Endodermal cell (in vitro differentiated cells): Measurements from ENCODE around the gene SETDB2. TPM values are rescaled to one million over a fixed set of nuclear protein-coding genes. Genes with fewer than 3 reads are reported as not detected.

ENCODE experiments used
- DNase-seq: peaks from one replicate; pipeline ENCODE4 v3.0.0-alpha.2; 2017
- H3K27ac ChIP-seq: 2 replicates; pipeline ENCODE4 v1.5.1; 2013; ENCODE audit warnings: mild to moderate bottlenecking, low read depth, low read length, moderate library complexity
- H3K27me3 ChIP-seq: 2 replicates; pipeline ENCODE4 v1.6.1; 2013; ENCODE audit warnings: mild to moderate bottlenecking, low read length, moderate library complexity; ENCODE audit not compliant: insufficient read depth, control insufficient read depth, poor library complexity, severe bottlenecking
- H3K36me3 ChIP-seq: 2 replicates; pipeline ENCODE4 v1.7.0; 2013; ENCODE audit warnings: mild to moderate bottlenecking, low read length, moderate library complexity; ENCODE audit not compliant: control insufficient read depth, insufficient read depth
- H3K4me1 ChIP-seq: one replicate; pipeline ENCODE4 v1.7.0; 2013; ENCODE audit warnings: low read length; ENCODE audit not compliant: control insufficient read depth, insufficient read depth
- H3K4me3 ChIP-seq: 2 replicates; pipeline ENCODE4 v1.5.1; 2013; ENCODE audit warnings: mild to moderate bottlenecking, low read length, moderate library complexity
- H3K9ac ChIP-seq: 2 replicates; pipeline ENCODE4 v1.6.1; 2013; ENCODE audit warnings: mild to moderate bottlenecking, low read length, moderate library complexity; ENCODE audit not compliant: poor library complexity, severe bottlenecking; ENCODE audit errors: extremely low read depth
- H3K9me3 ChIP-seq: 2 replicates; pipeline ENCODE4 v1.6.1; 2013; ENCODE audit warnings: mild to moderate bottlenecking, low read length, moderate library complexity; ENCODE audit not compliant: control insufficient read depth
- H3K27ac Mint-ChIP-seq: 2 replicates; pipeline ENCODE4 v1.8.0; 2020; ENCODE audit warnings: mixed read lengths
- H3K27me3 Mint-ChIP-seq: 2 replicates; pipeline ENCODE4 v1.8.0; 2021; ENCODE audit warnings: mild to moderate bottlenecking, mixed read lengths; ENCODE audit not compliant: insufficient read depth
- H3K36me3 Mint-ChIP-seq: 2 replicates; pipeline ENCODE4 v1.8.0; 2020; ENCODE audit warnings: low read depth, mixed read lengths
- H3K4me1 Mint-ChIP-seq: 2 replicates; pipeline ENCODE4 v1.8.0; 2020; ENCODE audit warnings: mixed read lengths
- H3K4me3 Mint-ChIP-seq: 2 replicates; pipeline ENCODE4 v1.8.0; 2020; ENCODE audit warnings: mild to moderate bottlenecking, moderate library complexity, mixed read lengths
- H3K9me3 Mint-ChIP-seq: 2 replicates; pipeline ENCODE4 v1.8.0; 2020; ENCODE audit warnings: mild to moderate bottlenecking, mixed read lengths
- WGBS, 2 experiments: methylation state at CpG; one replicate each; pipeline versions ENCODE4 v1.1.5 to v1.1.7; 2013; ENCODE audit warnings: missing lambda C conversion rate in 2 of 2, mixed read lengths in 1 of 2; ENCODE audit not compliant: insufficient coverage in 1 of 2, insufficient read length in 1 of 2; 5-methylcytosine and 5-hydroxymethylcytosine counted together
- total RNA-seq, 2 donors: library from RNA; stranded (reverse); fragmentation: NEBNext Ultra II Directional in 1 of 2; extraction: Animal tissue kit (Norgen Biotek cat#: 25700) in 1 of 2; gene quantifications; 2 replicates in 1 of 2; 3 replicates in 1 of 2; pipeline ENCODE4 v1.2.1, GENCODE V29; 2021
- TF ChIP-seq, protein P1 (sequence below): fragments of 200-600 bp; sonication (generic); conservative IDR thresholded peaks from 2 replicates; pipeline ENCODE4 v1.5.0; 2021; ENCODE audit warnings: antibody characterized with exemption, mild to moderate bottlenecking

Gene SETDB2
- total RNA-seq, 2 donors from 2014 or later, result 7.8 to 9.5 TPM

DNA sequence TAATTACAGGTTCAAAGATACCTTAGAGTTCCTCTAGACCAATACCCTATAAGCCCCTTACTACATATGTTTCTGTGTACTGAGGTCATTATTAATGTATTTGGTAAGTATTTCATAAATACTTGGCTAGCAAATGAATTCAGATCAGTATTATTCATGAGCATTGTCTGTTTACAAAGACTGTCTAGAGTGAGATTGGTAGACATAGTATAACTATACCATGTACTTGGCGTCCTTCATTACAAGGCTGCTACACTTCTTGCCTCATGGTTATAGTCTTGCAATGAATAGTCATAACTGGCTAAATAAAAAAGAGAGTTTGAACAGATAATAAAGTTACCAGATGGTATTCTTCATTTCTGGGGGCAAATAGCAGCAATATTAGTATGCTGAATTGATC is 12.1 kb downstream of the SETDB2 start:
- Mint-ChIP-seq H3K9me3 (peaks cover 8% of the 10 kb centered on the region), H3K4me1 (no peaks in the 10 kb centered on the region), H3K27me3 (no peaks in the 10 kb centered on the region), H3K4me3 (no peak overlapping the region), H3K36me3 (peaks cover 20% of the 10 kb centered on the region), H3K27ac (no peak overlapping the region)
- Histone ChIP-seq H3K36me3 (peaks cover 14% of the 10 kb centered on the region), H3K9ac (no peak overlapping the region), H3K4me1 (no peaks in the 10 kb centered on the region), H3K9me3 (peaks cover 13% of the 10 kb centered on the region), H3K27ac (no peak overlapping the region), H3K4me3 (no peak overlapping the region), H3K27me3 (no peaks in the 10 kb centered on the region)
- TF ChIP-seq, protein P1, sequence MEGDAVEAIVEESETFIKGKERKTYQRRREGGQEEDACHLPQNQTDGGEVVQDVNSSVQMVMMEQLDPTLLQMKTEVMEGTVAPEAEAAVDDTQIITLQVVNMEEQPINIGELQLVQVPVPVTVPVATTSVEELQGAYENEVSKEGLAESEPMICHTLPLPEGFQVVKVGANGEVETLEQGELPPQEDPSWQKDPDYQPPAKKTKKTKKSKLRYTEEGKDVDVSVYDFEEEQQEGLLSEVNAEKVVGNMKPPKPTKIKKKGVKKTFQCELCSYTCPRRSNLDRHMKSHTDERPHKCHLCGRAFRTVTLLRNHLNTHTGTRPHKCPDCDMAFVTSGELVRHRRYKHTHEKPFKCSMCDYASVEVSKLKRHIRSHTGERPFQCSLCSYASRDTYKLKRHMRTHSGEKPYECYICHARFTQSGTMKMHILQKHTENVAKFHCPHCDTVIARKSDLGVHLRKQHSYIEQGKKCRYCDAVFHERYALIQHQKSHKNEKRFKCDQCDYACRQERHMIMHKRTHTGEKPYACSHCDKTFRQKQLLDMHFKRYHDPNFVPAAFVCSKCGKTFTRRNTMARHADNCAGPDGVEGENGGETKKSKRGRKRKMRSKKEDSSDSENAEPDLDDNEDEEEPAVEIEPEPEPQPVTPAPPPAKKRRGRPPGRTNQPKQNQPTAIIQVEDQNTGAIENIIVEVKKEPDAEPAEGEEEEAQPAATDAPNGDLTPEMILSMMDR, result no peak
- no peak for DNase-seq
- 100% methylated on average over 1 of the region's 1 CpG; no CpG with 5 or more reads in 1 of the 2 experiments for WGBS, 2 experiments

DNA sequence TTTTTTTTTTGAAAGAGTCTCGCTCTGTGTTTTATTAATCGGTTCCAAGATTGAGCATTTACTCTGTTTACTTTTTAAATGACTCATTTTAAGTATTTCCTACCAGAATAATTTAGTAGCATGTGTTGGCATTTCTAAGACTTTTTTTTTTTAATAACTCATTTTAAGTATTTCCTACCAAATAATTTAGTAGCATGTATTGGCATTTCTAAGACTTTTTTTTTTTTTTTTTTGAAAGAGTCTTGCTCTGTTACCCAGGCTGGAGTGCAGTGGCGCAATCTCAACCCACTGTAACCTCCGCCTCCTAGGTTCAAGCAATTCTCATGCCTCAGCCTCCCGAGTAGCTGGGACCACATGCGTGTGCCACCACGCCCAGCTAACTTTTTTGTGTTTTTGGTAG is 13.1 kb downstream of the SETDB2 start:
- TF ChIP-seq, protein P1, result no peak
- H3K27ac Mint-ChIP-seq, result no peak overlapping the region
- H3K4me1 Mint-ChIP-seq, result no peaks in the 10 kb centered on the region
- Histone ChIP-seq H3K4me1 (no peaks in the 10 kb centered on the region), H3K36me3 (peaks cover 25% of the 10 kb centered on the region), H3K4me3 (no peak overlapping the region), H3K27me3 (no peaks in the 10 kb centered on the region), H3K9ac (no peak overlapping the region), H3K9me3 (peaks cover 24% of the 10 kb centered on the region), H3K27ac (no peak overlapping the region)
- H3K36me3 Mint-ChIP-seq, result peaks cover 30% of the 10 kb centered on the region
- no peak overlapping the region for H3K4me3 Mint-ChIP-seq
- WGBS, 2 experiments, result 84 to 96% methylated on average over 3 to 5 of the region's 7 CpGs
- H3K9me3 Mint-ChIP-seq, result peaks cover 18% of the 10 kb centered on the region
- no peaks in the 10 kb centered on the region for H3K27me3 Mint-ChIP-seq
- DNase-seq, result no peak

DNA sequence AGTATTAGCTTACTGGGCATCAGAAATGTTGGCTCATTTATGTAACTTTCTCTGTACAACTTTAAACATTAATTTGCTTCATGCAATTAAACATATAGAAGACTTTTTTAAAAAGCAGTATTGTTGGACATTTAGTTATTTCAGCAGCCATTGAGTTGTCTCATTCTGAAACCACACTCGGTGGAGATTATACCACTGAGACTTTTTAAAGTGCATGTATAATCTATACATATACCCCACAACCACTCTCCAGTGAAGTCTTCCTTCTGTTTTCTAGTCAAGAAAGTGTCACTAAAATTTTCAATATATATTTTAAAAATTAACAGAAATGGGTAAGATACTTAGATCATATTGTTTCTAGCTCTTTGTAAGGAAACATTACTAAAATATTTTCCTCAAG is 15.5 kb downstream of the SETDB2 start:
- H3K4me3 ChIP-seq, result no peak overlapping the region
- no peak for DNase-seq
- H3K9me3 ChIP-seq, result peaks cover 47% of the 10 kb centered on the region
- Mint-ChIP-seq H3K4me3 (no peak overlapping the region), H3K27ac (no peak overlapping the region), H3K36me3 (peaks cover 51% of the 10 kb centered on the region), H3K4me1 (no peaks in the 10 kb centered on the region), H3K9me3 (peaks cover 42% of the 10 kb centered on the region), H3K27me3 (no peaks in the 10 kb centered on the region)
- no peaks in the 10 kb centered on the region for H3K4me1 ChIP-seq
- no peaks in the 10 kb centered on the region for H3K27me3 ChIP-seq
- H3K9ac ChIP-seq, result no peak overlapping the region
- peaks cover 44% of the 10 kb centered on the region for H3K36me3 ChIP-seq
- H3K27ac ChIP-seq, result no peak overlapping the region
- 100% methylated on average over 1 of the region's 1 CpG; no CpG with 5 or more reads in 1 of the 2 experiments for WGBS, 2 experiments
- TF ChIP-seq, protein P1, result no peak
